Stimulated activated CD8-positive, alpha-beta memory T cell treated with anti-CD3 and anti-CD28 coated beads, Interleukin-15, amount 100 ng/mL, for 48 hours (primary cell): ENCODE measurements around the gene USH2A.

Experiments used
- DNase-seq, 2 donors: peaks; one replicate each; pipeline ENCODE4 v3.0.0-alpha.2; 2020; ENCODE audit warnings: low read depth in 2 of 2

The USH2A gene

GRCh38 chr1:215926670-215927069, 496.6 kb downstream of the USH2A start:
- DNase-seq, result no peak

GRCh38 chr1:215923129-215923824, 500.0 kb downstream of the USH2A start:
- DNase-seq, result no peak

GRCh38 chr1:215911406-215911968, 511.8 kb downstream of the USH2A start:
- DNase-seq, result no peak

DNA sequence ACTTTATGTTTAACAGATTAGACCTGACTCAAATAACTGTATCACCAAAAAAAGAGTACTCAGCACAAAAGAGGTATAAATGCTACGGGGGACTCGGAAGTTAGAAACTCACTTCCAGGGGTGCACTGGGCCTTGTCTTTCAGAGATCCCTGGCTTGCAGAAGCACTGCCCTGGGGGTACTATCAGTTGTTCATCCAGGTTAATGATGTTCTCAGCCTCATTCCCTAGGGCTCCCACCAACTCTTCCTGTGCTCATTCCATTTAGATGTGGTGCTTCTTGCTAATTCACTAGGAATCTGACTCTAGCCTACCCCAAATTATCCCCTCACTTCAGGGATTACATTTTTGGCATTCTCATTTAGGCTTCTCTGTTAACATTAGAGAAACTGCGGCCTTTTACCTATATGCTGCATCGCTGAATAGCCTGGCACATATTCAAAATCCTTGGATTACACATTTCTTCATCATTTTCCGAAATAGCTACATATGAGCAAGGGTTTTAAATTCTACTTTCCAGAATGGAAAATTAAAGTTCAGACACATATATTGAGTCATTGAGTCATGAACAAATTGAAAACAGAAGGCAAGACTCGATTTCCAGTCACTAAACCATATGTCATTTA, 517.6 kb downstream of the USH2A start:
- DNase-seq, result no peak

DNA sequence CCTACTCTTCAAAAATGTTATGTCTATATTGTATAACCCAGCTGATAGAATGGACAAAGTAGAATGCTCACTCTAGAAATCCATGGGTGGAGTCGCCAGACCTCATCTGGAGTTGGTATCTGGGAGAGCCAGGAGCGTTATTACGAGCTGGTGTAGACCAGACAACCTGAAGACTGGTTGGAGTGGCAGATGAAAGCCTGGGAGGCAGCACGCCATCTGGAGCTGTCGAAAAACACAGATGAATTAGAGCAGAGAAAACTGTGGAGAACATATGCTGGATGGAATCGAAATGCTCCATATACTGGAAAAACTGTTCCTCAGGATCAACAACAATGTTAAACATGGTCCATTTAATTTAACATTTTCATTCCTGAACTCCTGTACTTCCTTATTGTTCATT, 522.6 kb downstream of the USH2A start:
- no peak for DNase-seq

GRCh38 chr1:215899901-215900300, 523.3 kb downstream of the USH2A start:
- DNase-seq, result no peak

DNA sequence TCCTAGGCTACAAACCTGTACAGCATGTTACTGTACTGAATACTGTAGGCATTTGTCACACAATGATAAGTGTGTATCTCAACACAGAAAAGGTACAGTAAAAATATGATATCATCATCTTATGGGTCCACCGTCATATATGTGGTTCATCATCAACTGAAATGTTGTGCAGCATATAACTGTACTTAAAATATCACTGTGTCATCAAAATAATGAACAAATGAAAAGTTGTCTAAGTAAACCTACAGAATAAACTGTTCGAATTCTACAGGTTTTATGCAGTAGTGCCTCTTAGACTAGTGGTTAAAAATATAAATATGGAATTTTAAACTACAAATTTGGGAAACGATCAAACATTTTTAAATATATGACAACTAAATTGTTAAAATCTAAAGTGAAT, 527.4 kb downstream of the USH2A start:
- DNase-seq, result no peak

GRCh38 chr1:215895276-215895675, 528.0 kb downstream of the USH2A start:
- DNase-seq, result no peak

- DNase-seq, result no peak
Observed at GRCh38 chr1:215894617-215895016, 528.6 kb downstream of the USH2A start.

GRCh38 chr1:215891266-215892057, 531.8 kb downstream of the USH2A start:
- DNase-seq, result no peak

DNA sequence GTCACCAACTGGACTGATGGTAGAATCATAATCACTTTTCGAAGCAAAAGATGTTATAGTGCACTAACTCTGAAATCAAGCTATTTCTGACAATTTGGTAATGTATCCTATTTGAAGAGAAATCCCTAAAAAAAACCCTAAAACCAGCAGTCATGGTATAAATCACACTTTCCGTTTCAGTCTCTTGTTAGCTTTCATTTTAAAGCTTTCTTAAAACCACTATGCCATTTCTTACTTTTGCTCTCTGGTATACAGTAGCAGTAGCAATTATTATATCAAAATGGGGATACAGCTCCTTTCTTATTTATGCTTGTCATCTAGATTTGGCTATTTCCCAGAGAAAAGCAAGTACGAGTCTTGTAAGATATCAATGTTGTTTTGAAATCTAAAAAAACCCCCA, 532.8 kb downstream of the USH2A start:
- DNase-seq, result no peak

DNA sequence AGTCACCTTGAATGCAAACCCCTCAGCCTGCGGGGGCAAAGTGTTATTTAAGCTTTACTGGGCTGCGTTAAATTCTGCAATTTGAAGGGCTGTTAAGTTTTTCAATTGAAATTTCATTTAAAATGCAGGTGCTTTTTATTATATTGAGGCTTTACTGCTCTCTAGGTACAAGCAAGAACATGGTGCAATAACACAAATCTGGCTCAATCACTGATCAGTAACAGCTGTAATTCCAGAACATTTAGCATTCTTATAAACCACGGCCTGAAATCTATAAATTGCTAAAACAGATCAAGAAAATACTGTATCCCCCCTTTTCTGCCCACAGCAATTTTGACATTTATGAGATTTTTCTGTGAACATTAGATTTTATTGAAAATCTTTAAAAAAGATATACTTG, 533.4 kb downstream of the USH2A start:
- no peak for DNase-seq

DNA sequence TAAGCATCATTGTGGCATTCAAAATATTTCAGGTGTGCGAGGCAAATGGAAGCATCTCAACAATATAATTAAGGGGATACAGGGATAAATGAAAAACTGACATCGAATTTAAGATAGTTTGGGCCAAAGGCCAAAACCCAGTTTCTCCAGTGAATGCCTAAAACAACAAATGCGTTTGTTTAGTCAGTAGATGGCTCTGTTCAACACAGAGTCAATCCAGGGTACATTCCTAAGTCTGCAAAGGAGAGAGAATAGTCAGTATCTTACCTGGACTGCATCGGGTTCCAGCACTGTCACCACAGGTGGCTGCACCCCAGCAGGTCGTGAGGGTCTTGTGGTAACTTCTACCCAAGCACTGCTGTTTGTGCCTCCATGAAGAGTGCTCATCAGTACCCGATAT, 535.1 kb downstream of the USH2A start:
- no peak for DNase-seq

- DNase-seq, result no peak
Observed at GRCh38 chr1:215887627-215888026, 535.6 kb downstream of the USH2A start.

DNA sequence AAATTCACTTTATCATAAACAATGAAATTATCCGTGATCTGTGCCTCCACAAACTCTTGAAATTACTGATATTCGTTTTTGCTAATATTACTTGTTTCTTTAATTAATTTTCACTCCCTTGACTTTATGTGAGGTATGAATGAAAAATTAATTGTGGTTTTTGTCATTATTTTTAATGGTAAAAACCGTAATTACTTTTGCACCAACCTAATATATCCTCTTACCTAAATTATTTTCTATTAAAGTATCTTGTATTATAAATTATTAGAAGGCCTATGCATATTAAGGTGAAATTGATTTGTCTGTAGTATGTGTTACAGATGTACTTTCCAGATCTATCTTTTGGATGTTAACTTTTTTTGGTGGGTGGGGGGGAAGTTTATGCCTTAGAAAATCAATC, 540.2 kb downstream of the USH2A start:
- no peak for DNase-seq

GRCh38 chr1:215878843-215879242, 544.4 kb downstream of the USH2A start:
- no peak for DNase-seq

DNA sequence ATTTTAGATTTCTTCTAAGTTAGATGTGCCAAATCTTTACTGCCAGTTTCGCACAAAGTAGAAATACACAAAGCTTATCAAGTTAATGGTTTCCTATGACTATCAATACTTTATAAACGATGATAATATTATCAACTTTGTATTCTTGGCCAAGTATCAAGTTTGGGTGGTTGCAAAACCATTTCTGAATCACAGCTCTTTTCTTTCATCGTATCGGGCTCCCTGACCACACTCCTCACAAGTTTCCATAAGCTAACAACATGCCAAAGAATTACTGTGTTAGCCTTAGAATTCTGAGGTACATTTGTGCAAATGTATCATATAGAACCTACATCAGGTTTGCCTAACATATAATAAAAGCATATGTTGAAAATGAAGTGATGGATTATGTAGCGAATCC, 545.1 kb downstream of the USH2A start:
- DNase-seq, result no peak

DNA sequence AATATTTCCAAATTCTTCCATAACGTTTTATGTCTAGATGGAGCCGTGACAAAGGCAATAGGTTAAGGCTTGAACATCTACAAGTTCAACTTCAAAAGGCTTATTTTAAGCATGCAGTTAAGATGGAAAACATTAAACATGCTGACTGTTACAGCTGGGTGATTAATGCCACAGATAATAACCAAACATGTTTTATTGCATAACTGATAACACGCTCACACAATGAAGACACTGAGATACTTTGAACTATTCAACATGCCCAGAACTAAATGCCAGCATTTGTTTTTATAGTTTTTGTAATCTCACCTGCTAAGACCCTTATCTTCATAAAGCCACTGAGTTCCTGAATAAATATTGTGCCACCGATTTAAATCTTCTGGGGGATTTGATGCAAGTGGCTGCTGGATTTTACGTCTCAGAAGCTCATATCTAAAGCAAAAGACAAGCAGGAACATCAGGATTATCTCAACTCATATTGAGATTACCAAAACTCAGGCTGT, 545.7 kb downstream of the USH2A start:
- no peak for DNase-seq

GRCh38 chr1:215875712-215876111, 547.5 kb downstream of the USH2A start:
- DNase-seq, result no peak

GRCh38 chr1:215875236-215875635, 548.0 kb downstream of the USH2A start:
- no peak for DNase-seq

GRCh38 chr1:215872658-215873057, 550.6 kb downstream of the USH2A start:
- DNase-seq, result no peak

DNA sequence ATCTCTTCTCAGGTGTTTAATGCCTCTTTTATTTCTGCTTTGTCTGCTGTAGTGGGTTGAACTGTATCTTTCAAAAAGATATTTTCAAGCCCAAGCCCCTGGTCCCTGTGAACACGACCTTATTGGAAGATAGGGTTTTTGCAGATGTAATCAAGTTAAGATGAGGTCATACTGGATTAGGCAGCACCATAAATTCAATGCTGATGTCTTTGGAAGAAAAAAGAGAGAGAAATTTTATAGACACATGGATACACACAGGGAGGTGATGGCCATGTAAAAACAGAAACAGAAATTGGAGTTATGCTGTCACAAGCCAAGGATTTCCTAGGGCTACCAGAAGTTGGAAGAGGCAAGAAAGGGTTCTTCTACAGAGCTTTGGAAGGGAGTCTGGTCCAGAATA, 554.7 kb downstream of the USH2A start:
- no peak for DNase-seq
